Measurements from ENCODE around the gene SPCS2. TPM values are rescaled to one million over a fixed set of nuclear protein-coding genes. Genes with fewer than 3 reads are reported as not detected.

SPCS2 gene
- total and polyA plus RNA-seq, 2 of the 8 experiments (the other 6 are each of a cell fraction or from before 2014, with no cell fraction given), result 92.7 to 161 TPM

DNA sequence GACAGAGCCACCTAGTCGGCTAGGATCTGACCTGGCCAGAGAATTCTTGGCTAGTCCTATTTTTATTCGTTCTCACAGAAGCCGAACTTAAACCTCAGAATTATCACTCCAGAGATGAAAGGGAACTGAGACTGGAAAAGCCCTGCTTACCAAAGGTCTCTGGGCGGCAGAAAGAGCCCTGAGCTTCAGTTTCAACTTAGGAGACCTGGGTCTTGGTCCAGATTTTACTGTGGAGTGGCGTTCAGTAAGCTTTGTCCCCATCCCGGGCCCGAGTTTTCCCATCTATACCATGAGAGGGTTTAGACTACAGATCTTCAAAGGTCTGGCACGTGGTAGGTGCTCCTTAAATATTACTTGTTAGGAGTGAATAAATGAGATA, 40.2 kb downstream of the SPCS2 start:
- H2BK12ac ChIP-seq (ENCODE audit: low read depth, low read length), result no peak overlapping the region
- H2BK5ac ChIP-seq (ENCODE audit: low read depth, low read length), result no peak overlapping the region
- TF ChIP-seq SIN3A (conservative IDR thresholded peaks at IDR 0.05 in 1 of 2, IDR thresholded peaks at IDR 0.05 in 1 of 2; ENCODE audit: low read depth in 1 of 2, low read length in 2 of 2) (0 out of 4 replicates have a peak, but pooled peaks of 1 of the 2 experiments have one; percentile 15), POLR2AphosphoS5 (IDR thresholded peaks at IDR 0.05; ENCODE audit: low read depth, low read length) (no peak)
- H3K27me3 ChIP-seq (replicated peaks in 1 of 4; ENCODE audit: control insufficient read depth in 3 of 4, extremely low read depth in 1 of 4, insufficient read depth in 3 of 4, low read length in 3 of 4), result no peaks in the 10 kb centered on the region
- H3K9me3 ChIP-seq (ENCODE audit: insufficient read depth in 2 of 2, low read depth in 1 of 2, low read length in 1 of 2), result no peaks in the 10 kb centered on the region
- H3K4me3 ChIP-seq (ENCODE audit: extremely low read depth in 1 of 4, insufficient read depth in 2 of 4, low read depth in 3 of 4, low read length in 4 of 4), result peak overlapping the region; percentile 71 to 99 (median 80)
- no peak overlapping the region for H3K23ac ChIP-seq (ENCODE audit: insufficient read length)
- DNase-seq (ENCODE audit: low read depth in 1 of 2, low spot score in 2 of 2) (no peak), FAIRE-seq (no peak)
- no peak overlapping the region for H2BK20ac ChIP-seq (ENCODE audit: low read length)
- no peak overlapping the region for H4K5ac ChIP-seq (ENCODE audit: insufficient read length, low read depth, low read length)
- H3K9ac ChIP-seq (replicated peaks in 1 of 4; ENCODE audit: extremely low read depth in 1 of 4, low read depth in 3 of 4, low read length in 3 of 4), result peak overlapping the region; percentile 33 to 56 (median 45)
- peak overlapping the region; percentile 87; the same call in 1 of the 2 replicates for H4K8ac ChIP-seq (ENCODE audit: extremely low read depth, insufficient read depth, low read length)
- ChIA-PET CTCF (ENCODE audit: partially characterized antibody) (interaction anchor here (0.6 to 1.7 kb wide), 4 partner anchors 17 to 689 kb away, joined by 3 to 4 read pairs (median 3); no protein-coding TSS in a partner anchor), POLR2A (ENCODE audit: partially characterized antibody) (interaction anchor here (0.6 to 1.8 kb wide), 18 partner anchors 8 to 569 kb away, joined by 3 to 10 read pairs (median 4); partner anchors contain the start of genes SPCS2 and XRRA1)
- no peak overlapping the region for H4K91ac ChIP-seq (replicated peaks; ENCODE audit: insufficient read length, low read length)
- H2AK5ac ChIP-seq (ENCODE audit: low read depth, low read length), result no peak overlapping the region
- no peak overlapping the region for H3K27ac ChIP-seq (ENCODE audit: low read depth, low read length)
- peaks cover 0 to 2% (median 0%) of the 10 kb centered on the region in 4 experiments; a peak in 2 of 8 replicates for H3K36me3 ChIP-seq (ENCODE audit: control insufficient read depth in 2 of 4, insufficient read depth in 4 of 4, low read length in 3 of 4)
- 19% methylated on average over 8 of the region's 8 CpGs; no CpG with 5 or more reads in 1 of the 2 experiments for WGBS, 2 experiments (ENCODE audit: extremely low coverage in 1 of 2, insufficient coverage in 1 of 2, insufficient read length in 1 of 2, insufficient replicate concordance in 2 of 2, low coverage in 1 of 2, low lambda C conversion rate in 2 of 2, missing lambda C conversion rate in 1 of 2)
- no peaks in the 10 kb centered on the region; a peak in 2 of 7 replicates for H3K4me1 ChIP-seq (replicated peaks in 1 of 4; ENCODE audit: control insufficient read depth in 3 of 4, insufficient read depth in 4 of 4, low read length in 3 of 4)
- no peak overlapping the region for H2BK120ac ChIP-seq (replicated peaks; ENCODE audit: low read depth, low read length)
- peaks cover 0 to 11% of the 10 kb centered on the region in 2 experiments; a peak in 2 of 4 replicates for H3K79me2 ChIP-seq (ENCODE audit: control insufficient read depth in 1 of 2, insufficient read depth in 2 of 2, low read length in 2 of 2)
- peak overlapping the region; percentile 10; the same call in 1 of the 2 replicates for H2AFZ ChIP-seq (ENCODE audit: low read length)
- peak overlapping the region; percentile 72 to 79 for H3K4me2 ChIP-seq (ENCODE audit: insufficient read depth in 1 of 2, low read depth in 2 of 2, low read length in 2 of 2)
- H3K79me1 ChIP-seq (ENCODE audit: low read depth, low read length), result no peaks in the 10 kb centered on the region; the same call in 1 of the 2 replicates
- no peak overlapping the region for H3K14ac ChIP-seq (ENCODE audit: insufficient read length)
- H3K18ac ChIP-seq (ENCODE audit: extremely low read depth, low read length), result no peak overlapping the region; the same call in 1 of the 2 replicates
- peak overlapping the region; percentile 44 for H3K4ac ChIP-seq (replicated peaks; ENCODE audit: insufficient read length, low read depth, low read length)
- H3K23me2 ChIP-seq (ENCODE audit: low read depth, low read length), result peaks cover 8% of the 10 kb centered on the region; the same call in 1 of the 2 replicates
- H4K20me1 ChIP-seq (replicated peaks in 1 of 2; ENCODE audit: control insufficient read depth in 1 of 2, insufficient read depth in 2 of 2, low read length in 2 of 2), result no peaks in the 10 kb centered on the region
- H3K56ac ChIP-seq (replicated peaks; ENCODE audit: insufficient read length, low read depth, low read length), result no peak overlapping the region
- H2BK15ac ChIP-seq (ENCODE audit: low read length), result no peak overlapping the region

All from H1 (cell line).